ENCODE results near the gene YBX1.
"Not testable (repeated sequence)": the region's sequence is repeated elsewhere in the genome, so short reads cannot be mapped to it uniquely, and the experiment has no call there.

GRCh38 chr1:42751511-42752070 is 69.4 kb downstream of the YBX1 start:
- TF ChIP-seq, protein P1, sequence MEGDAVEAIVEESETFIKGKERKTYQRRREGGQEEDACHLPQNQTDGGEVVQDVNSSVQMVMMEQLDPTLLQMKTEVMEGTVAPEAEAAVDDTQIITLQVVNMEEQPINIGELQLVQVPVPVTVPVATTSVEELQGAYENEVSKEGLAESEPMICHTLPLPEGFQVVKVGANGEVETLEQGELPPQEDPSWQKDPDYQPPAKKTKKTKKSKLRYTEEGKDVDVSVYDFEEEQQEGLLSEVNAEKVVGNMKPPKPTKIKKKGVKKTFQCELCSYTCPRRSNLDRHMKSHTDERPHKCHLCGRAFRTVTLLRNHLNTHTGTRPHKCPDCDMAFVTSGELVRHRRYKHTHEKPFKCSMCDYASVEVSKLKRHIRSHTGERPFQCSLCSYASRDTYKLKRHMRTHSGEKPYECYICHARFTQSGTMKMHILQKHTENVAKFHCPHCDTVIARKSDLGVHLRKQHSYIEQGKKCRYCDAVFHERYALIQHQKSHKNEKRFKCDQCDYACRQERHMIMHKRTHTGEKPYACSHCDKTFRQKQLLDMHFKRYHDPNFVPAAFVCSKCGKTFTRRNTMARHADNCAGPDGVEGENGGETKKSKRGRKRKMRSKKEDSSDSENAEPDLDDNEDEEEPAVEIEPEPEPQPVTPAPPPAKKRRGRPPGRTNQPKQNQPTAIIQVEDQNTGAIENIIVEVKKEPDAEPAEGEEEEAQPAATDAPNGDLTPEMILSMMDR (conservative IDR thresholded peaks at IDR 0.05; ENCODE audit: low read depth, low read length) = not testable (repeated sequence)
- TF ChIP-seq EZH2phosphoT487 (IDR thresholded peaks at IDR 0.05; ENCODE audit: borderline replicate concordance, low read length); EZH2 (IDR thresholded peaks at IDR 0.05; ENCODE audit: low read length, unreplicated experiment): not testable (repeated sequence)
